ENCODE results near the gene PSTK. TPM values are rescaled to one million over a fixed set of nuclear protein-coding genes. Genes with fewer than 3 reads are reported as not detected.

The PSTK gene
- total RNA-seq, 1 donor from 2014 or later = 6.1 TPM

DNA sequence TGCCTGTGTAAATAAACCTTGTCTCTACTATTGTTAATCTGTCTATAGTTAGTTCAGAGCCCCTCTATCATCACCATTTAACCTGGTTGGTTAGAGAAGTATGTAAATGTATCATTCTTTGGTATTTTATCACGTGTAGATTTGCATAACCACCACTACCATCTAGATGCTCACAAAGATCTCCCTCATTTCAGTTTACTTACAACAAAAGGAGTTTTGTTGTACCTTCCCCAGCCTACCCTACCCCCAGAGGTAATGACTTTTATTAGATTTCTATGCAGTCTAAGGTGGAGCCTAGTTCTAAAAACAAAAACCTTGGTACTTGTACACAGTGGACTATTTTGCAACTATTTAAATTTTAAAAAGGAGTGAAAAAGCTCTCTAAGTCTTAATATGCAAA, 46.1 kb downstream of the PSTK start:
- DNase-seq (ENCODE audit: extremely low spot score, unreplicated experiment) = no peak
- TF ChIP-seq, protein P1, sequence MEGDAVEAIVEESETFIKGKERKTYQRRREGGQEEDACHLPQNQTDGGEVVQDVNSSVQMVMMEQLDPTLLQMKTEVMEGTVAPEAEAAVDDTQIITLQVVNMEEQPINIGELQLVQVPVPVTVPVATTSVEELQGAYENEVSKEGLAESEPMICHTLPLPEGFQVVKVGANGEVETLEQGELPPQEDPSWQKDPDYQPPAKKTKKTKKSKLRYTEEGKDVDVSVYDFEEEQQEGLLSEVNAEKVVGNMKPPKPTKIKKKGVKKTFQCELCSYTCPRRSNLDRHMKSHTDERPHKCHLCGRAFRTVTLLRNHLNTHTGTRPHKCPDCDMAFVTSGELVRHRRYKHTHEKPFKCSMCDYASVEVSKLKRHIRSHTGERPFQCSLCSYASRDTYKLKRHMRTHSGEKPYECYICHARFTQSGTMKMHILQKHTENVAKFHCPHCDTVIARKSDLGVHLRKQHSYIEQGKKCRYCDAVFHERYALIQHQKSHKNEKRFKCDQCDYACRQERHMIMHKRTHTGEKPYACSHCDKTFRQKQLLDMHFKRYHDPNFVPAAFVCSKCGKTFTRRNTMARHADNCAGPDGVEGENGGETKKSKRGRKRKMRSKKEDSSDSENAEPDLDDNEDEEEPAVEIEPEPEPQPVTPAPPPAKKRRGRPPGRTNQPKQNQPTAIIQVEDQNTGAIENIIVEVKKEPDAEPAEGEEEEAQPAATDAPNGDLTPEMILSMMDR (IDR thresholded peaks at IDR 0.05) = no peak
- H3K4me1 Mint-ChIP-seq (ENCODE audit: unreplicated experiment) = no peaks in the 10 kb centered on the region

DNA sequence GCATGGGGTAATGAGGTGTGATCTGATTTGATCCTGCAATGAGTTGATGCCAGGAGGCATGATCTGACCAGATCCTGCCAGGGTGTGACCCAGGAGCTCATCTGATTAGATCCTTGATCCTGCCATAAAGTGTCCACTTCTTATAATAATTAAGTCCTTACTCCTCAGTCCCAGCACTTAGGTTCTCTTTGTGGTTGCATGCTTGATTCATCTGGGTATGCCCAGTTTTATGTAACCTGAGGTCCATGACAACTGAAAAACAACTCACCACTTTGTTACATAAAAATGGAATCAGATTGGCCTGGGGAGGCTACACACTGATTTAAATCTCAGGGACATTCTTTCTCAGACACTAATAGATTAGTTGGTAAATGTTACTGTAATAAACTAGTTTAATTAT, 47.7 kb downstream of the PSTK start:
- Mint-ChIP-seq H3K4me3 (ENCODE audit: unreplicated experiment) (no peak overlapping the region), H3K36me3 (ENCODE audit: unreplicated experiment) (no peaks in the 10 kb centered on the region), H3K4me1 (ENCODE audit: unreplicated experiment) (no peaks in the 10 kb centered on the region), H3K9me3 (ENCODE audit: unreplicated experiment) (no peaks in the 10 kb centered on the region), H3K27me3 (ENCODE audit: unreplicated experiment) (no peaks in the 10 kb centered on the region), H3K27ac (ENCODE audit: unreplicated experiment) (no peak overlapping the region)
- no peak for DNase-seq (ENCODE audit: extremely low spot score, unreplicated experiment)
- TF ChIP-seq, protein P1 (IDR thresholded peaks at IDR 0.05) = no peak

More for the DNA sequence above, 46.1 kb downstream of the PSTK start:
- no peaks in the 10 kb centered on the region for H3K27me3 Mint-ChIP-seq (ENCODE audit: unreplicated experiment)
- no peaks in the 10 kb centered on the region for H3K36me3 Mint-ChIP-seq (ENCODE audit: unreplicated experiment)
- H3K9me3 Mint-ChIP-seq (ENCODE audit: unreplicated experiment) = no peaks in the 10 kb centered on the region
- no peak overlapping the region for H3K27ac Mint-ChIP-seq (ENCODE audit: unreplicated experiment)
- no peak overlapping the region for H3K4me3 Mint-ChIP-seq (ENCODE audit: unreplicated experiment)

DNA sequence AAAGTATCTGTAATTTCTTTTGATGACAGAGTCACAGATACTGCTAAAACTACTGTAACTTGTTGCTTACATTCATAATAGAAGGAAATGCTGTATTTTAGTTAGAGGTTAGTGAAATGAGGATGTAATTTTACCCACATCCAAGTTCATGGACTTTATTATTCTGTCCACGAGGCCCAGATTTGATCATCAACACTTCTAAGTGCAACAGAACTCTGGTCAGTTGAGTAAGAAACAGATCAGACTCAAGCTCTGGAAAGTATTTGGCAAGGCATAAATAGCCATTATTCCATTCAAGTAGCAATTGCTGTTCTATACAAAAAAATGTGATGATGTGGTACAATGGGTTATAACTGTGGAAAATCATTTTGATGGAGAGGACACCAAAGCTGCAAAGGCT, 50.9 kb downstream of the PSTK start:
- Mint-ChIP-seq H3K27ac (ENCODE audit: unreplicated experiment) (no peak overlapping the region), H3K4me3 (ENCODE audit: unreplicated experiment) (no peak overlapping the region), H3K9me3 (ENCODE audit: unreplicated experiment) (no peaks in the 10 kb centered on the region), H3K27me3 (ENCODE audit: unreplicated experiment) (no peaks in the 10 kb centered on the region), H3K36me3 (ENCODE audit: unreplicated experiment) (peaks cover 5% of the 10 kb centered on the region), H3K4me1 (ENCODE audit: unreplicated experiment) (no peaks in the 10 kb centered on the region)
- no peak for DNase-seq (ENCODE audit: extremely low spot score, unreplicated experiment)
- TF ChIP-seq, protein P1 (IDR thresholded peaks at IDR 0.05) = no peak

DNA sequence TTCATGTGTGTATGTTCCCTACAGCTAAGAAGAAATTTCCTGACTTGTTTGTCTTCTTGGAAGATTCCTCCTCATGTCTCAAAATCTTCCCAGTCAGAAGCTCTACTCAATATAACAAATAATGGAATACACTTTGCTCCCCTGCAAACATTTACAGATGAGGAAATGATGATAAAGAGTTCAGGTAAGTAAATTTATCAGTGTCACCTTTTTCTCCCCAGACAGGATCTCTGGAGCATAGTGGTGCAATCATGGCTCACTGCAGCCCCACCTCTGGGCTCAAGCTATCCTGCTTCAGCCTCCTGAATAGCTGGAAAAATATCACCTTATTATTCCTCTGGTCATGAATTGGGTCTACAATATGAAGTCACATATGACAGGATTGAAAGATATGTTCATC, 54.1 kb downstream of the PSTK start:
- no peaks in the 10 kb centered on the region for H3K27me3 Mint-ChIP-seq (ENCODE audit: unreplicated experiment)
- H3K36me3 Mint-ChIP-seq (ENCODE audit: unreplicated experiment) = peaks cover 11% of the 10 kb centered on the region
- H3K9me3 Mint-ChIP-seq (ENCODE audit: unreplicated experiment) = no peaks in the 10 kb centered on the region
- no peak for DNase-seq (ENCODE audit: extremely low spot score, unreplicated experiment)
- H3K27ac Mint-ChIP-seq (ENCODE audit: unreplicated experiment) = no peak overlapping the region
- H3K4me3 Mint-ChIP-seq (ENCODE audit: unreplicated experiment) = no peak overlapping the region
- TF ChIP-seq, protein P1 (IDR thresholded peaks at IDR 0.05) = no peak
- no peaks in the 10 kb centered on the region for H3K4me1 Mint-ChIP-seq (ENCODE audit: unreplicated experiment)

DNA sequence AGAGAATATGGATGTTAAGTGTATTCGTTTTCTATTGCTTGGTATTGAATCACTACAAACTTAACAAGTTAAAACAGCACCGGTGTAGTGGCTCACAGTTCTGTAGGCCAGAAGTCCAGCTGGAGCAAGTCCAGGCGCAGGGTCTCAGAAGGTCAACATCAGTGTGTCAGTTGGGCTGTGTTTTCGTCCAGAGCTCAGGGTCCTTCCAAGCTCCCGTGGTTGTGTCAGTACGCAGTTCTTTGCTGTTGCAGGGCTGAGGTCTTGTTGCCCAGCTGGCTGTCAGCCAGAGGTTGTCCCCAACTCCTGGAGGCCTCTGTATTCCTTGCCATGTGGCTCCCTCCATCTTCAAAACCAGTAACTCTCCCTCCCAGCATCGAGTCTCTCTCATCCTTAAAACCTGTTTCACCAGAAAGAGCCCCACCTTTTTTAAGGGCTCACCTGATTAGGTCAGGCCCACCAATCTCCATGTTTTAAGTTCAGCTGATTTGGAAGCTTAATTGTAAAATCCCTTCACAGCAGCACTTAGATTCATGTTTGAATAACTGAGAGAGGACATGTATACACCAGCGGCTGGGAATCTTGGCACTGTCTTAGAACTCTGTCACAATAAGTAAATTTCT, 55.4 kb downstream of the PSTK start:
- DNase-seq (ENCODE audit: extremely low spot score, unreplicated experiment) = no peak
- H3K27me3 Mint-ChIP-seq (ENCODE audit: unreplicated experiment) = no peaks in the 10 kb centered on the region
- H3K9me3 Mint-ChIP-seq (ENCODE audit: unreplicated experiment) = no peaks in the 10 kb centered on the region
- H3K27ac Mint-ChIP-seq (ENCODE audit: unreplicated experiment) = no peak overlapping the region
- peaks cover 11% of the 10 kb centered on the region for H3K36me3 Mint-ChIP-seq (ENCODE audit: unreplicated experiment)
- TF ChIP-seq, protein P1 (IDR thresholded peaks at IDR 0.05) = no peak
- no peak overlapping the region for H3K4me3 Mint-ChIP-seq (ENCODE audit: unreplicated experiment)
- no peaks in the 10 kb centered on the region for H3K4me1 Mint-ChIP-seq (ENCODE audit: unreplicated experiment)
